GM21825 (cell line): ENCODE data around the gene NEIL1.
A peak's percentile ranks its signal among the peaks of the same experiment; 100 is the strongest.

Source experiments
- ATAC-seq: cut with Tn5 transposase; IDR thresholded peaks from one replicate; pipeline ENCODE4 v1.9.1; 2021; ENCODE audit warnings: mild to moderate bottlenecking, moderate library complexity; ENCODE audit not compliant: unreplicated experiment

The NEIL1 gene

GRCh38 chr15:75355369-75355768 is 8.5 kb downstream of the NEIL1 start:
- no peak for ATAC-seq

GRCh38 chr15:75356006-75356405 is 9.2 kb downstream of the NEIL1 start:
- no peak for ATAC-seq

- no peak for ATAC-seq
Observed at GRCh38 chr15:75356517-75356916, 9.7 kb downstream of the NEIL1 start.

GRCh38 chr15:75357976-75358673 is 11.3 kb downstream of the NEIL1 start:
- no peak for ATAC-seq

GRCh38 chr15:75358771-75359536 is 12.1 kb downstream of the NEIL1 start:
- ATAC-seq = no peak

- ATAC-seq = no peak
Observed at GRCh38 chr15:75359537-75360250, 12.9 kb downstream of the NEIL1 start.

- no peak for ATAC-seq
Observed at GRCh38 chr15:75360391-75360790, 13.6 kb downstream of the NEIL1 start.

- ATAC-seq = no peak
Observed at GRCh38 chr15:75360856-75361255, 14.0 kb downstream of the NEIL1 start.

- ATAC-seq = no peak
Observed at GRCh38 chr15:75361361-75361988, 14.6 kb downstream of the NEIL1 start.

GRCh38 chr15:75361989-75362641 is 15.3 kb downstream of the NEIL1 start:
- no peak for ATAC-seq

GRCh38 chr15:75362642-75363249 is 15.9 kb downstream of the NEIL1 start:
- no peak for ATAC-seq

- no peak for ATAC-seq
Observed at GRCh38 chr15:75363786-75364185, 16.9 kb downstream of the NEIL1 start.

GRCh38 chr15:75364881-75365280 is 18.0 kb downstream of the NEIL1 start:
- no peak for ATAC-seq

GRCh38 chr15:75366163-75366562 is 19.3 kb downstream of the NEIL1 start:
- no peak for ATAC-seq

GRCh38 chr15:75367006-75367405 is 20.2 kb downstream of the NEIL1 start:
- ATAC-seq = no peak

- ATAC-seq = no peak
Observed at GRCh38 chr15:75367406-75367912, 20.6 kb downstream of the NEIL1 start.

- peak; percentile 73 for ATAC-seq
Observed at GRCh38 chr15:75367913-75368688, 21.3 kb downstream of the NEIL1 start, which contains the start of gene MAN2C1. Gene MAN2C1 (minus strand): TSS chr15:75368607. CDS start chr15:75368583, 24 bp downstream.

- peak; percentile 10 for ATAC-seq
Observed at GRCh38 chr15:75368689-75369239, 21.9 kb downstream of the NEIL1 start.
